Stimulated activated CD4-positive, alpha-beta T cell treated with anti-CD3 and anti-CD28 coated beads, Interleukin-1b, Interleukin-23, amount 100 ng/mL, for 4 hours (primary cell): ENCODE data around the gene EXOC1.
"Not testable (repeated sequence)": the region's sequence is repeated elsewhere in the genome, so short reads cannot be mapped to it uniquely, and the experiment has no call there.

Source experiments
- DNase-seq, 2 donors: peaks; one replicate each; pipeline ENCODE4 v3.0.0-alpha.2; 2020; ENCODE audit warnings: low read depth in 2 of 2

EXOC1 gene

DNA sequence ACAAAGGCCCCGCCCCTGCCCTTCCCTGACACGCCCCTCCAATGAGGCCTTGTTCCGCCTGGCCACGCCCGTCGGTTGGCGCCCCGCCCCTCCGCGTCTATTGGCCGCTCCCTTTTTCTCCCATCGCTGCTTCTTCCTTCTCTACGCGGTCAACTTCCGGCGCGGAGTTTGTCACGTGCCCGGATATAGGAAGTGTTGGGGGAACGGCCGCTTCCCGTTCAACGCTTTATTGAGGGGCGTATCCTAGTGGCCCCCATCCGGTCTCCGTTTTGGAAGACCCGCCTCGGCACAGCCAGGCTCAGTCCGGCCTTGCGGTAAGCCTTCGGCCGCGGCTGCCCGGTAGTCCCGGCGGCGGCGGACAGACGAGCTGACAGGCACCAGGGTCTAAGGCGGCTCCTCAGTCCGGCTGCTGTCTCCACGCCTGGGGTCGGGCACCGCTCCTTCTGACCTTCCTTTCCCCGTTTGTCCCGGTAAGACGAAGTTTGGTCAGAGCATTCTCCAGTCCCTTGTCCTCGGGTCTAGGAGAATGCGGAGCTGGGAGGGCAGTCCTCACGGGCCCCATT, at the start of gene EXOC1:
EXOC1 (plus strand) TSS at position 165 of the 563 bp plus-strand sequence. CDS start 4,676 bp downstream, outside the sequence.
- peak; percentile 97 to 99 for DNase-seq

DNA sequence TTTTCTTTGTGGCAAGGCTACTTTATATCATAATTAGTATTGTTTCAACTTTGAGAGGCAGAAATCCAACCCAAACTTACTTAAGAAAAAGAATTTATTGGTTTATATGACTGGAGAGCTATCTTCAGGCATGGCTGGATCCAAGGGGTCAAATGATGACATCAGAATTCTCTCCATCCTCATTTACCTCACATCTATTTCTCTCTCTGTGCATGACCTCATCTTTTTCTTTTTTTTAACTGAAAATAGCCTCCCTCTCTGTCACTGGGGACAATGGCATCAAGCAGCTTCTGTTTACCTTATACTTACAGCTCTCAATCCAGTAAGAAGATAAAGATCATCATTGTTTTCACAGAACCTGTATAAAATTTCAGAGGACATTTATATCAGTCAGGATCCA, 45.9 kb upstream of the EXOC1 start:
- no peak for DNase-seq

DNA sequence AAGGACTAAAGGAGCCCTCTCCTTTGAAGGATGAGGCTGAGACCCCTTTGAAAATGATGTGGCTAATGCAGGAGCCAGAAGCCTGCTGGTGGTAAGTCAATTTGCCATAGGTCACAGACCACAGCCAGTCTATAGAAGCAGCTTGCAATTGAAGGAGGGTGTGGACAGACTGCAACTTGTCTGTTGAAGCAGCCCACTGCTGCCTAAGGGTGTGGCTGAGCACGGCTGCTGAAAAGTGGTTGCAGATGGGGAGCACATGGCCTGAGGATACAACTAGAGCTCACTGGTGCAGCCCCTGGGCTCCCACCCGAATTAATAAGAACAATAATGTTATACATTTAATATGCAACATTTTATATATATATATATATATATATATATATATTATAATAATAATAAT, 45.3 kb upstream of the EXOC1 start:
- DNase-seq = no peak

DNA sequence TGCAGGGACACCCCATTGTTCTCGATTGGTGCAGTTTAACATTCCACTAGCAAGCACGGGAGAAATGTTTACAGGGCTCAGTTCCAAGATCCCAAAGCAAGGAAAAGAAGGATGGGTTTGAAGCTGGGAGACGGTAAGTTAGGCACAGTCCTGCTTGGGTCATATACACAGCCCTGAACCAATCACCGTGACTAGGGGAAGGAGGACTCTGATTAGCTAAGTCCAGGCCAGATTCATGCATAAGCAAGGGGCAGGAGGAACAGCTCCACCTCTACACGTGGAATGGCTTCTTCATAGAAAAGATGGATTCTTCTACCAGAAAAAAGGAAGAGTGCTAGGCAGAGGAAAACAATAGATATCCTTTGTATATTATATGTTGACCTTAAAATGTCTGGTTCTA, 44.8 kb upstream of the EXOC1 start:
- DNase-seq = no peak

DNA sequence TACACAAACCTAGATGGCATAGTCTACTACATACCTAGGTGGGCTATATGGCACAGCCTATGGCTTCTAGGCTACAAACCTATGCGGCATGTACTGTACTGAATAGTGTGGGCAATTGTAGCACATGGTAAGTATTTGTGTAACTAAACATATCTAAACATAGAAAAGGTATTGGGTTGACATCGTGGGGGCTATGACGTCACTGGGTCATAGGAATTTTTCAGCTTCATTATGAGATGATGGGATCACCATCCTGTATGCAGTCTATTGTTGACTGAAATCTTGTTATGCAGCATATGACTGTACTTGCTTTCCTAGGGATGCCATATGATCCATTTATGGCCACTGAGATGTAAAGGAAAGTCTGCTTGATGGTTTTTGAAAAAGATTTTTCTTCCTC, 35.8 kb upstream of the EXOC1 start:
- DNase-seq = no peak

DNA sequence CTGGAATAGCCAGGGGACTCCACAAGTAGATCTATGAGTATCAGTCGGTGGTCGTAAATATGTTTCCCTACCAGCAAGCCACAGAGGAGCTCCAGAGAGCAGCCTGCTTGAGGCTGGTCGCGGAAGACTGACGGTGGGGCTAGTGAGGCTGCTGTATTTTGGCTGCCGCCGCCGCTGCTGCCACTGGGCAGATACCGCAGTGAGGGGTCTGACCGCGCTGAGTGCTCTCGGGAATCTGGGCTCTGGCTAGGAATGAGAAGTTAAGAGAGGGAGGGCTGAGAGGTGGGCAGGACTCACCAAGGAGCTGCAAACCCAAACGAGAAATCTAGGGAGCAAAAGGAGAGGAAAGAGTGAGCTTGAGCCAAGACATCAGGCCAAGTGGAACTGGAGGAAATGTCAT, 33.8 kb upstream of the EXOC1 start, which contains the start of gene EXOC1L:
EXOC1L (plus strand) TSS at position 157 of the 400 bp plus-strand sequence; CDS start at position 394, 237 bp downstream.
- DNase-seq = peak in 1 of 2 donors; percentile 2

DNA sequence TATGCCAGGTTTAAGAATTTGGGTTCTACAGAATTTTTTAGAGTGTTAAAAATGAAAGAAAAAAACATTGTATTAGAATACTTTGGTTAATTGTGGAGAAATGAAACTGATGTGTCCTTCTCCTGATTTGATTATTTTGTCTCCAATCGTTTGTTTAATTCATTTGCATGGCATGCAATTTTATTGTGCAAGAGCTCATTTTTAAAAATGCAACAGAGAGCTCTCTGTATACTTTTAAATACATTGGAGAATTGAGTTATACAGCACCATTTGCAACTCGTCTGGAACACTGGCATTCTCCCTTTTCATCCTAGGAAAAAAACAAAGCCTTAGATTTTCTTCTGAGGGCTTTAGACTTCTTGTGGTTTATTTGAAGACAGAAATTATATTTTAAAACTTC, 33.2 kb upstream of the EXOC1 start:
- no peak for DNase-seq

DNA sequence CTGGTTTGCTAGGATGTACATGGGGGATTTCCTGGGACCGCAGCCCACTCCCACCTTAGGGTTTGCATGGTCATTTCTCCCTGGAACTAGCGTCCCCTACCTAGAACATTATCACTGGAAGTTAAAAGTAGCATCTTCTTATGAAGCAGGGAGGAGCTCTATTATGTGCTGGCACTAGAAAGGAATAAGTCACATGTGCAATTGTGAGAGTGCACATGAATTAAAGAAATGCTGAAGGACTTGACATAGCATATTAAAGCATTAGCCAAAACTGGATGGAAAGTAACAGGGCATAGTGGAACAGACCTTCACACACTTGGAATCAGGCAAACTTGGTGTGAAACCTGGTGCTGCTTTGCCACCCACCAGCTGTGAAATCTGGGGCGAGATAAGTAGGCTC, 31.1 kb upstream of the EXOC1 start:
- DNase-seq = no peak

DNA sequence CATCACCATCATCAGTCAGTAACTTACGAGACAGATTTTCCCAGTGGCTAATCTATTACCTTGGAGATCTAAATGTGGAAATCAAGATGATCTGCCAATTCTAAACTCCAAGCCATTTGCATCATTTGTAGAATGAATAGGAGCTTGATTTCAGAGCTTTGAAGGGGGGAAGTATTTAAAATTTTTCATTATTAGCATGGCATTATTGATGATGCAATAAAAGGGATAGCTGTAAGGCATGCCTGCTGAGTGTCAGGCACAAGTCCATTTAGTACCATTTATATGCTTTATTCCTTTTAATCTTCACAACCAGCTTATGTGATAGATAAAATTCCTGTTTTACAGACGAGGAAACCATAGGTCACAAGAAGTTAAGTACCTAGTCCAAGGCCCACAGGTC, 28.6 kb upstream of the EXOC1 start:
- DNase-seq = no peak

GRCh38 chr4:55826986-55827385, 26.5 kb upstream of the EXOC1 start:
- no peak for DNase-seq

- no peak for DNase-seq
Measured at GRCh38 chr4:55827582-55827981, 25.9 kb upstream of the EXOC1 start.

- DNase-seq = no peak
Measured at GRCh38 chr4:55830048-55830447, 23.4 kb upstream of the EXOC1 start.

DNA sequence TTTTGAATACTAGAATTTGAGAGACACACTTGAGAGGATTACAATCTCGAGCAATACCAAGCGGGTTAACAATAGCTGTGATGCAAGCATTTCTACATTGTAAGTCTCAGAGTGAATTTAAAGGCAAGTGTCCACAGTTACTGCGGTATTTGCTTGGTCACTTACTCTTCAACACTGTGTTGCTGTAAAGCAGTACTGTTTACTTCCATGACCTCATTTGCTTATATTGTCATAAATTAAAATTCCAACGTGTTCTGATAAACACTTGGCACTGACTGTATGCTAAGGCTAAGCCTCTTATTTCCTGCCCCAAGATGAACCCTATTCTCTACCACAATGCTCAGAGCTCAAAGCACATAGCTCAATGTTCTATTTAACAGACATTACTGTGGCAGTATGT, 22.7 kb upstream of the EXOC1 start:
- DNase-seq = no peak

DNA sequence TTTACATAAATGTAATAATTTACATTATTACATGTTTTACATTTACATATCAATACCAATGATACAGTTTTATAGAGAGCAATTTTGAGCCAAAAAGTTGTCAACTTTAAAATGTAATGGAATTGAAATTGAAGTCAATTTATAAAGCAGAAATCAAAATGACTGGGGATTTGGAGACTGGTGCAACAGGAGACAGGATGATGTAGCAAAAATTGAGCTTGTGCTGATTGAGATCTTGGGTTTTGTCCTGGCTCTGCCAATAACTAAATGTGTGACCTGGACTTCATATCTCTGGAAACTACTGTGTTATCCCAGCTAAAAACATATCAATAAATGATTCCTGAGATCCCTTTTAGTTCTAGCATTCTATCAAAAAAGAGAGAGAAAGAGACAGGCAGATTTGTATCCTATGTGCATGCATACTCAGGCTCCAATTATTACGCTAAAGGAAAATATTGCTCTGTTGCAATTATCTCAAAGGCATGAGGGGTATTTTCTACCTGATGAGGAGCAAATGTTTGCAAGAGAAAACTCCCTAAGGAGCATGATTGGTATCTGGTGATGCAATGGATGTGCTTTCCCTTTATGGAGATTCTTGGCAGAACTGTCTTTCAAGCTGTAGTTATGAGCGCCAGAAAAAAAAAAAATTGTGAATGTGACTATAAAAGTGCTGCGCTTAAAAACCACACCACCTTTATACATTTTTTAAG, 19.2 kb upstream of the EXOC1 start:
- DNase-seq = no peak

- no peak for DNase-seq
Measured at GRCh38 chr4:55837903-55838302, 15.5 kb upstream of the EXOC1 start.

DNA sequence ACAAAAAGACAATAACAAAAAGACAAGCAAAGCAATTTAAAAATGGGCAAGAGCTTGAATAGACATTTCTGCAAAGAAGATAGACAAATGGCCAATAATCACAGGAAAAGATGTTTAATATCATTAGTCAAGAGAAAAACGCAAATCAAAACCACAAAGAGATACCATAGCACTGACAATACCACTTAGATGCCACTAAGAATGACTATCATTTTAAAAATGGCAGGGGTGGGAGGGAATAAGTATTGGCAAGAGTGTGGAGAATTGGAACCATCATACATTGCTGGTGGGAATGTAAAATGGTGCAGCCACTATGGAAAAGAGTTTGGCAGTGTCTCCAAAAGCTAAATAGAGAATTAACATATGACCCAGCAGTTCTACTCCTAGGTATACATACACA, 15.1 kb upstream of the EXOC1 start:
- no peak for DNase-seq

- no peak for DNase-seq
Measured at GRCh38 chr4:55838952-55839351, 14.5 kb upstream of the EXOC1 start.

DNA sequence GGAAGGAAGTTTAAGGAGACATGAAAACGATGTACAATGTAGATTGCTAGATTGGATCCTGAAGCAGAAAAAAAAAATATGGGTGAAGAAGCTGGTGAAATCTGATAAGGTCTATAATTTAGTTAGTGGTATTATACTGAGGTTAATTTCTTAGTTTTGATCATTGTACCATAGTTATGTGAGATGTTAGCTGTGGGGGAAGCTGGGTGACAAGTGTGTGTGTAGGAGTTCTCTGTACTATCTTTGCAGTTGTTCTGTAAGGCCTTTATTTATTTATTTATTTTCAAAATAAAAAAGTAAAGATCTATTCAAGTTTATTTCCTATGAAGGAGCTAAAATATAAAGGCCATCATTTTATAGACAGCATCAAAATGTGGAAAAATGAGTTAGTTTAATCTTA, 12.5 kb upstream of the EXOC1 start:
- DNase-seq = no peak

GRCh38 chr4:55841373-55842239, 11.8 kb upstream of the EXOC1 start:
- DNase-seq = not testable (repeated sequence)

GRCh38 chr4:55842312-55842711, 11.1 kb upstream of the EXOC1 start:
- not testable (repeated sequence) for DNase-seq

GRCh38 chr4:55849724-55850123, 3.7 kb upstream of the EXOC1 start:
- no peak for DNase-seq

DNA sequence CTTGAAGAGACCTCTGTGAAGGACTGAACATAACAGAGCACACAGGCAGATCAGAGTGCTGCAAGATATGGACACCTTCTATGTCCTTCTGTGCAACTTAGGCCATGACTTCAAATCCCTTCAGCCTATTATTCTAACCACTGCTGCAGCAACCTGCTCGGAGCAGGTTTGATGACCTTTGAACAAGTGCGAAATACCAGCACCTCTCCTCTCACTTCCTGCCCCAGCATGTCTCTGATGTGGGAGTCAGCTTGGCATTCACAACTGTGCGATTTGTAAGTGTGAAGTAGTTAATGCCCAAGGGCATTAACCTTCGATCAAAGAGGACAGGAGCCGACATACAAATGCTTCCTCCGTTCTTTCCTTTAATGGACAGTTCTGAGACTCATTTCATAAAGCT, 1.6 kb upstream of the EXOC1 start:
- DNase-seq = no peak

DNA sequence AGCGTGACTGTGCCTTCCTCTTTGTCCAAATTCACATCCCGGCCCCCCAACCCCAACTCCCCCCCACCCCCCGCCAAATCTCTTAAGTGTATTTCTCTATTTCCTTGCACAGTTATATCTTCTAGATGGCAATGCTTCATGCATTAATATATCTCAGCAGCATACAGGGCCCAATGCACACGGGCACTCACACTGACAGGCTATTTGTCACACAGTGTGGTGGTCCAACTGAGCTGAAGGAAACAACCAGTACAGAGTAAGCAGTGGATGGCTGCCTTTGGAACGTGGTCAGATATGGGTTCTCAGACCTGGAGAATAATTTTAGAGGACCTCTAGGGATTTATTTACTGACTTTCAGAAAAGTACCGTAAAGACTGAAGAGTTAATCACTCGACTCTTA, 681 bp downstream of the EXOC1 start:
- no peak for DNase-seq
